Activated CD4-positive, CD25-positive, alpha-beta regulatory T cell treated with anti-CD3 and anti-CD28 coated beads, Interleukin-2, amount 50 U/mL, for 24 hours (primary cell): Measurements from ENCODE around the gene ITGA3.

Experiments used
- ATAC-seq, 2 donors: fragments of 150-1000 bp; cut with Tn5 transposase; one replicate each; pipeline ENCODE4 v1.10.0; 2021; ENCODE audit warnings: mild to moderate bottlenecking in 1 of 2, moderate library complexity in 1 of 2

The ITGA3 gene

DNA sequence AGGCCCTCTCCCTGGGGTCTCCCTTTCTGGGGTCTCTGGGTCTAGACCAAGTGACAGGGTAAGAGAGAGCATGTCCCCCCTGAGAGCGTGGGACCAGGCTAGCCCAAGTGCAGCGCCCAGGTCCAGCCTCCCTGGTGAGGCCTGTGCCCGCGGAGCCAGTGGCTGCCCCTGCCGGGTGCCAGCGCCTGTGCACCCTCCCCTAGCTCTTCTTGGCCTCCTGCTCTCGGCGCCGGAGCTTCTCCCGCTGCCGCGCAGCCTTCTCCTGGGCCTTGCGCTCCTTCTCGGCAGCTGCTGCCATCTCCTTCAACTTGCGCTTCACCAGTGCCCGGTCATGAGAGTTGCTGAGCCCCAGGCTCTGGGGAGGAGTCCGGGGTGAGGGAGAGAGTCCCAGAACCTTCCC lies 56.8 kb downstream of the ITGA3 start:
- no peak for ATAC-seq

DNA sequence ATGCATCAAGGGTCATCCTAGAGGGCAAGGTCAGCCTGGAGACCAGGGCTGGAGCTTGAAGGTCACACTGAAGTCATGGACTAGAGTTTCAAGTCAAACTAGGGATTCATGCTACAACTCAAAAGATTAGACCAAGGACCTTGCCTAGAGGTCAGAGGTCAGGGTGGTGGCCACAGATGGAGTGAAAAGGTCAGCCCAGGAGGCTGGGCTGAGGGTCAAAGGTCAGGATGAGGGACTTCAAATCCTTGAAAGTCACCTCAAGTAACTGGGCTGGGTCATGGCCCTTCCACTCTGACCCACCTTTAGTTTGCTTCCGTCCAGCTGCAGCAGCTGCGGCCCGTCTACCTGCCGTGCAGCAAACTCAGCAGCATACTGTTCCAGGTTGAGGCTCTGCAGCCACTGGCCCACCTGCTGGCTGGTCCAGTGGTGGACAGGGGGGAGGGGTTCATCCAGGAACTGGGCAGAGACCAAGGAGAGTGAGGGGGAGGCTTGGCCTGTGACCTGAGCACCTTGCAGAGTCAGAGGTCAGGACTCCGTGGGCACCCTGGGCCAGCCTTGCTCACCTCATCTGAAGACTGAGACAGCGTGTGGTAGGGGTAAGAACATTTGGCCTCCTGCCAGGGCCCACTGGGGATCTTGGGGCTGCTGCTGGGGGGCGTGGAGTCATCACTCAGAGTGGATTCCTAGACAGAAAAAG lies 57.9 kb downstream of the ITGA3 start:
- ATAC-seq = no peak

DNA sequence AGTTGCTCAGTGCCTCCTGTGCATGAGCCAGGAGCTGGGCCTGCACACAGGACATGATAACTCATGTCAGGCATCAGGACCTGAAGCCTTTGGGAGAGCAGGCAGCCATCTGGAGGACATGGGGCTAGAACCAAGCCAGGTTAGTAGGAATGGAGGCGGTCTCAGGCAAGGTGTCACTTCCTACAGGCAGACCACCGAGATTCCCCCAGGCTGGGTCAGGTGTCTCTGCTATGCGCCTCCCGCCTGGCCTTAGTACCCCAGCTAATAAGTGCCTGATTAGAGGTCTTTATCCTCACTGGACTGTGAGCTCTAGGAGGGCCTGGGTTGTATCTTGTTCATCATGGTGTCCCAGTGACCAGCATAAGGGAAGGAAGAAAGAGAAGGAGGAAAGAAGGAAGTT lies 58.5 kb downstream of the ITGA3 start:
- ATAC-seq = no peak

DNA sequence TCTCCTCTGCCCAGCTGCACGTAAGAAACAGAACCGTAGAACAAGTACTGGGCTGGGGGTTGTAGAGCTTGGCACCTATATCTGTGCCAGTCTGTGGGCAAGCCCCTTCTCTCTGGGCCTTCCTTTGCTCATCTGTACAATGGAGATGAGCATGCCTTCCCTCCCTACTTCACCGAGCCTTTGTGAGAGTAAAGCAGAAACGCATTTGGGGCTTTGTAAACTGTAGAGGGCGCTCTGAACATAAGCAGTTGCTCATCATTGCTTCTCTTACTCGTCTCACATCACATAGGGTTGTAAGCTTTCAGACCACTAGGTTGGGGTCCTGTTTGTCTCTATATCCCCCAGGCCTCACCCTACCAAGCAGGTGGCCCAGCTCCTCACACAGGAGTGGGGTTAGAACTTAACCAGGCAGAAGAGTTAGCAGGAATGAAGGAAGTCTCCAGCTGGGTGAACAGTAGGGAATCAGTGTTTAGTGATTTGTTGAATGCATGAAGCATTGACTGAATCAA lies 59.0 kb downstream of the ITGA3 start:
- ATAC-seq = no peak

DNA sequence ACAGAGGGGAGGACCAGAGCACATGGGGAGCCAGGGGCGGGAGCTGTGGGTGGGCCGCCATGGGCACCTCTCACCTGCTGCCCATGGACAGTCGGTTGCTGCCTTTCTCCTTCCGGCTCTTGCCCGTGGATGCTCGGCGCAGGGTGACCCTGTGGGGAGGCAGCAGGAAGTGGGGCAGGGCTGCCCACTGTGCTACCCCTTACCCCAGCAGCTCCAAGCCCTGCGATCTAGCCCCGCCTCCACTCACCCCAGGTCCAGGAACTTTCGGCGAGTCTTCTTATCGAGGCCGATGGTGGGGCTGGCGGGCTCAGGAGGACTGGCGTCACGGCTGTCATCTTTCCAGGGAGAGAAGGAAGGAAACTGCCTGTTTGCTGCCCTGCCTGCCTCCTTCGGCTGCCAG lies 59.8 kb downstream of the ITGA3 start:
- ATAC-seq = no peak

DNA sequence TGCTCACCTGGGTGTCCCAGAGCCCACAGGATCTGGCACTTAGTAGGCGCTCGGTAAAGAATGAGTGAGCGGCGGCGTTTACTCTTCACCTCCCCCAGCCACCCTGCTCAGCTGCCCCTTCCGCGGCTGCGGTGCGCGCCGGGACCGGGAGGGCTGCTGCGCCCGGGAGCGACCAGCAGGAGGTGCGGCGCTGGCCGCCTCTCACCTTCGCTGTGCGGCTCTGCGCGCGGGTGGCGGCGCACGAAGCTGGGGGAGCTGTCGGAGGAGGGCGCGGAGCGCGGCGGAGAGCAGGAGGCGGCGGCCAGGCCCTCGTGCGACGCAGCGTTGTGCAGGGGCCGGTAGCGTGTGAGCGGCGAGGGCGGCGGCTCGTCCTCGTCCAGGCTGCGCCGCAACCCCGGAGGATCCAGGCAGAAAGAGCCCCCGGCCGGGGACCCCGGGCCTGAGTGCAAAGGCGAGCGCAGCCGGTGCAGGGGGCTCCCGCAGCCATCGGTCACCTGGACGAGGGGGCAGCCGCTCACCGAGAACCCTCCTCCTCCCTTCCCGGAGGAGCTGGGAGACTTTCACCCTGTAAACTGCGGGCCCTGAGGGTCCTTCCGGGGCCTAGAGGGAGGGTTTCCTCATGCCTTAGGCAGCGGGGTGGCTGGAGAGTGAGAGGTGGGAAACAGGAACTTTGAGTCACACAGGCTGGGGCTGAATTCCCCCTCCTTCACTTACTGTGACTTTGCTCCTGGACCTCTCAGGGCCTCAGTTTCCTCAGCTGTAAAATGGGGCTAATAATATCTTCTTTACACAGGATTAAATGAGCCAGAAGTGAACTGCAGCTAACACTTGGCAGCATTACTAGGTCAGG lies 61.5 kb downstream of the ITGA3 start:
- ATAC-seq = peak; percentile 89

DNA sequence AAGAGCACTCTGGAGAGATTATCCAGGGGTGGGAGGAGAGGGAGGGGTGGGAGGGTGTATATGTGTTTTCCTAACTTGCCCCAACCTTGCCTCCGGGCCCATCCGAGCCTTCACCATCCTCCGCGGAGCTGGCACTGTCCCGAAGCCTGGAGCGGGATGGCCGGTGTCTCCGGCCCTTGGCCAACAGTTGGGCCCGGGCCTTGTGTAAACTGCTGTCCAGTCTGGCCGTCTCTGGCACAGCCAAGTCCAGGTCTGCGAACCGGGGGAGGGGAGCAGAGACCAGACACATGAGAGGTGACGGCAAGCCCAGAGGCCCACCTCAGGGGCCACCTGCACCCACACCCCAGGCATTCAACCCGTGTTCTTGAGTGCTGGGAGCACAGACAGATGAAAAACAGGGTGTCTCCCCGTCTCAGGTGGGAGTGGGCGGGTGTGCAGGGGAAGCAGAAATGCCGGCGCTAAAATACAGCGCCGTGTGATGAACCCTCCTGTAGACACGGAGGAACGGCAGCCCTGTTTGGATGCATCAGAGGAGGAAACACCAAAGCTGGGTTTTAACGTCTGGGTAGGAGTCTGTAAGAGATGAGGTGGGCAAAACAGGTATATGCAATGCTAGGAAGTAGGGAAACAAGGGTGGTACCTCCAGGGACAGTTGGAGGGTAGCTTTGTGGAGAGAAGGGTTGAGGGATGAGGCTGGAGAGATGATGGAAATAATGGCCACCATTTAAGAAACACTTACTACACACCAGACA lies 62.3 kb downstream of the ITGA3 start:
- no peak for ATAC-seq

DNA sequence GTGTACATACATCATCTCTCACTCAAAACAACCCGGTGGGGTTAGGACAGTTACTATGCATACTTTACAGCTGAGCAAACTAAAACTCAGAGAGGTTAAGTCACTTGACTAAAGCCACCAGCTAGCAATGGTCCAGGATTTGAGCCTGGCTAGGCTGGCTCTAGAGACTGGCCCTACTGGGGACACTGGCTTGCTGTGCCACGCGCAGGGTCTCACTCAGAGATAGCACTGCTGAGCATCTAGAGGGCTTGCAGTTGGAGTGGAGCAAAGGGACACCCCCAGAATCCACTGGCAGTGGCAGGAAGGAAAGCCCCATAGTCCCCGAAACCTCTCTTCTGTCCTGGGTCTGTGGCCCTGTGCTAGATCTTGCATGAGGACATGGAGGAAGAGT lies 62.9 kb downstream of the ITGA3 start:
- ATAC-seq = no peak

DNA sequence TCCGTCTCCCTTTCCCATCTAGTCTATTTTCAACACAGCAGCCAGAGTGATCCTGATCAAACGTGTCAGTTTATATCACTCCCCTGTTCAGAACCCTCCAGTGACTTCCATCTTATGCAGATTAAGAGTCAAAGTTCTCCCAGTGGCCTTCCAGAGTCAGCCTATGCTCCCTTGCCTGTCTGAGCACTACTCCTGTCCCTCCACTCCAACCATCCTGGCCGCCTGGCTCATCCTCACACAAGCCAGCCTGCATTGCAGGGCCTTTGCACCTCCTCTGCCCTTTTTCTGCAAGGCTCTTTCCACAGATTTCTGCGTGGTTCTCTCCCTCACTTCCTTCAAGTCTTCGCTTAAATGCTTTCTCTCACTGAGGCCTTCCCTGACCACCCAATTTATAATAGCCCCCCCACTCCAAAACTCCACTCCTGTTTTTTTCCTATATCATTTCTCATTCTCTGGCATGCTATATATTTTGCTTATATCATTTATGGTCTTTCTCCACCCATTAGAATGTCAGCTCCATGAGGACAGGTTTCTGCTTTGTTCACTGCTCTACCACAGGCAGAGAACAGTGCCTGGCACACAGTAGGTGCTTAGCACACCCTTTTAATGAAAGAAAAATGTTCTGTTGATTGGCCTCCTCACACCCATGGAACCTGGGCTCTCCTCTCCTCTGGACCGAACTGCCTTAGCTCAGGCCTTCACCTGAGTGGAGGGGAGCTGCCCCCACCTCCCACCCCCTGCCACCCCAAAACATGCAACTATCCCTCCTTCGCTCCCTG lies 64.8 kb downstream of the ITGA3 start:
- no peak for ATAC-seq

DNA sequence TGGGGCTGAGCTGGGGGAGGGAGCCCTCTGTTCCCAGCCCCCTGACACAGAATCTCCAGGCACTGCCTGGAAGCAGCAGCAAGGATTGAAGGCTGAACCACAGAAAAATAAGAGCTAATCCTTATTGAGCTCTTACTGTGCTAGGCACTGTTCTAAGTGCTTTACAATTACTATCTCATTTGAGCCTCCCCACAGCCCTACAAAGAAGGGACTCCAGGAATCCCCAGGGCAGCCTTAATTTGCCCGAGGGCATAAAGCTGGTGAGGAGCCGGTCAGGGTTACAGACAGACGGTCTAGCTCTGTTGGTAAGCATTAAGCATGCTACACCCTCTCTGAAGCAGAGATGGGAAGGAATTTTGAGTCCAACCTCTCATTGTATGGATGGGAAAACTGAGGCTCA lies 67.0 kb downstream of the ITGA3 start:
- ATAC-seq = no peak

DNA sequence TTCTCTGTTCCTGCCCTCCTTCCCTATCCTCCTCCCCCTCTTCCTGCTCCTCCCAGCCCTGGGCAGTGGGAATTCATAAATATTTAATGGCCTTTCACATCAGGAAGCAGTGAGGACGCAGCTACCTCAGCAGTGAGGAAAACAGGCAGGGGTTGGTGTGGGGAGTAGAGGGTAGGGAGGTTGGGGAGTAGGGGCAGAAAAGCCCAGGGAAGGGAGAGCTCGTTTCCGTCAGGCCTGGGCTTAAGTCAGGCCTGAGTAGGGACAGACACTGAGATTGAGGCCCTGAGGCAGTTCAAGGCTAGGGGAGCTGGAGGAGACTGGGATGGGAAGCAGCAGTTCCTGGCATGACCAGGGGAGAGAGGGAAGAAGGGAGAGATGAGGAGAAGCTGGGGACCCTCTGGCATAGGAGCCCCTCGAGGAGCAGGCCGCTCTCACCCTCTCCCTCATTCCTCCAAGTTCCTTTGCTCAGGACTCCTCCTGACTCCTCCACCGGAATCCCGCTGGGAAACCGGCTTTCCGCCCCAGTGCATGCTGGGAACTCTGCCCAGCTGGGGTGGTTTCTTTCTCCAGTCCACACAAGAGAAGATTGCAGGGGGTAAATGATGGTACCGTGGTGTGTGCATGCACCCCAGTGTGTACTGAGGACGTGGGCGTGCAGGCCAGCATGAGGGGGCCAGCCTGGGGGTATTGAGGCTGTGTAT lies 67.9 kb downstream of the ITGA3 start:
- ATAC-seq = no peak

DNA sequence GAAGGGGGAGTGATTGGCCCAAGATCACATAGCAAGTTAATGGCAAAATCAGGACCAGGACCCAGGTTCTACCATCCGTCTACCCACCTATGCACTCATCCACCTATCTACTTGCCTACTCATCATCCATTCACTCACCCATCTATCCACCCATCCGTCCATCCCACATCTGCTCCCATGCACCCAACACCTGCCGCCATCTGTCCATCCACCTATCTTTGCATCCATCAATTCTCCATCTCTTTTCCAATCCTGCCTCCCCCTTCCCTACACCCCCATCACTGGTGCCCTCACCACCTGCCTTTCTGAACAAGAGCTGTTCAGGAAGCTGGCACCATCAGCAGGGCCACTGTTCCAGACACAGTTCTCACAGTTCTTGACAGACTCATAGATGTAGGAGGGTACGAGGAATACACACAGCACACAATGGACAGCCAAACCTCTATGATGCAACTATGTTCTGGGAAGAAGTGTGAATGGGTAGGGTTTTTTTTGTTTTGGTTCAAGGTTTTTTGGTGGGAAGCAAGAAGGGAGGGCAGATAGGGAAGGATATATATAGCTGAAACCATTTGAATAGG lies 69.6 kb downstream of the ITGA3 start:
- ATAC-seq = no peak

DNA sequence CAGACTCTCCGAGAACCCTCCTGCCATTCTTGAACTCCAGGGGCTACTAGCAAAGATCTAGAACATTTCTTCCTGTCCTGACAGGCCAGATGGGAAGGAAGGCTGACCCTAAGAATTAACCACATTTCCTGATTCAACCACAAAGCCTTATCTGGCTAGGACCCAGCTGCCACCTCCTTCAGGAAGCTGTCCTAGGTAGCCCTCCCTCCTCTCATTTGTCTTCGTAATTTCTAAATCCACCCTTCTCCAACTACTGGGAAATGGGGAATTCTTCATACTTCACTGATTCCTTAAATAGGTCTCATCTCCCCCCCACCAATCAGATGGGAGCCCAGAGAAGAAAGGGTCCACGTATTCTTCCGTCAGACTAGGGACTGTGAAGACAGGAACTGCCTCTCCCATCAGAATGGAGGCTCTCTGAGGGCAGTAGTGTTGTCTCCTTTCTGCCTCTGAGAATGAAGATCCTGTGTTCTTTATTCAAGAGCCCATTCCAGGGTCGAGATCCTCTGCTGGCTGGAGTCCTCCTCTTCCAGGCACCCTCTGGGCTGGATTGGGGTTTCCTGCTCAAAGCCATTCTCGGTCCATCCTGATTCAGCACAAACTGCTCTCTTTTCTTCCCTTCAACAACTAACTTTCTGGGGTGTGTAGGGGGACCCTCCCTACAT lies 71.9 kb downstream of the ITGA3 start:
- ATAC-seq = no peak

DNA sequence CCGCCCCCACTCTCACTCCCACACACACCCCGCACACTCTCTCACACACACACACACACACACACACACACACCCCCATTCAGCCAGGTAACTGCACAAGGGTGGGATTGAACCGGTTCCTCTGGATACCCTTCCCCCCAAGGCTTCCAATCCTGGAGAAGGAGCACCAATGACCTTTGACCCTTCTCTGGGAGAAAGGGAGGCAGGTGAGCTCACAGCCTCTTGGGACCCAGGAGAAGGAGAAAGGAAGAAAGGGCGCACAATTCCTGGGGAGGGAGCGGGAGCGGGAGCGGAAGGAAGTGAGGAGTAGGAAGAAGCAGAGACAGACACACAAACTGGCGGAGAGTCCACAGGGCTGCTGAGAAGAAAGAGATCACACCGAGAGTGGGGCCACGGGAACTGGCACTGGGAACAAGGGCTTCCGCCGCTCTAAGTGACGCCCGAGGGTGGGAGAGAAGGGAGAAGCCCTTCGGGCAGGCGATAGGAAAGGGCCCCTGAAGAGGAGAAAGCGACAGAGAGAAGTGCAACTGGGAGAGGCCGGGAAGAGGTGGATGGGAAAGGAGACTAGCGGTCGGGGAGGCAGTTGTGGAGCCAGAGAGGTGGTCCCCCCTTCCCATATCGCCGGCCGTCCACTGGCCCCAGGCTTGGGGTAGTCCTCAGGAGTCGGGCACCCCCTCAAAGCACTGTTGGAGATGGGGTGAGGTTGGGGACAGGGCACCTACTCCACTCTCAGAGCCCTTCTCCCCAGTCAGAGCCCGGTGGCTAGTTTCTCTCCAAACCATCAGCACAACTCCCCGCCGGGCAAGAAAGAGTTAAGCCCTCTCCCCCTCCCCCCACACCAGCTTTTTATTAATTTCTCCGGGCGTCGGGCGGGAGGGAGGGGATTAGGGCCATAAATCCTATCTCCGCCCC lies 72.8 kb downstream of the ITGA3 start:
- ATAC-seq = no peak

DNA sequence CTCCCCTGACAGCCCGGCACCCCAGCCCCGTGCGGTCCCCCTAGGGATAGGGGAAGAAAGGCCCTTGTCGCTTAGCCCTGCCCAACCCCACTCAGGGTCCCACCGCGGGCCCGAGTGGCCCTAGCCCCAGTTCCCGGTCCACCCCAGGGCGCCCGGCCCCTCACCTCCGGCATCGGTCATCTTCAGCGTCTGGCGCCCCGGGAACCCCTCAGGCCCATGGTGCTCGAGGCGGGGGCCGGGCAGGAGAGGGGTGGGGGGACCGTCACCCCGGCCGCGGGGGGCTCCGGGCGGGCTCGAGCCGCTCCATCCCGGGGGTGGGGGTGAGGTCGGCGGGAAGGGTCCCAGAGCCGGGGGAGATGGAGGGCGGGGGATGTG lies 73.4 kb downstream of the ITGA3 start:
- no peak for ATAC-seq

DNA sequence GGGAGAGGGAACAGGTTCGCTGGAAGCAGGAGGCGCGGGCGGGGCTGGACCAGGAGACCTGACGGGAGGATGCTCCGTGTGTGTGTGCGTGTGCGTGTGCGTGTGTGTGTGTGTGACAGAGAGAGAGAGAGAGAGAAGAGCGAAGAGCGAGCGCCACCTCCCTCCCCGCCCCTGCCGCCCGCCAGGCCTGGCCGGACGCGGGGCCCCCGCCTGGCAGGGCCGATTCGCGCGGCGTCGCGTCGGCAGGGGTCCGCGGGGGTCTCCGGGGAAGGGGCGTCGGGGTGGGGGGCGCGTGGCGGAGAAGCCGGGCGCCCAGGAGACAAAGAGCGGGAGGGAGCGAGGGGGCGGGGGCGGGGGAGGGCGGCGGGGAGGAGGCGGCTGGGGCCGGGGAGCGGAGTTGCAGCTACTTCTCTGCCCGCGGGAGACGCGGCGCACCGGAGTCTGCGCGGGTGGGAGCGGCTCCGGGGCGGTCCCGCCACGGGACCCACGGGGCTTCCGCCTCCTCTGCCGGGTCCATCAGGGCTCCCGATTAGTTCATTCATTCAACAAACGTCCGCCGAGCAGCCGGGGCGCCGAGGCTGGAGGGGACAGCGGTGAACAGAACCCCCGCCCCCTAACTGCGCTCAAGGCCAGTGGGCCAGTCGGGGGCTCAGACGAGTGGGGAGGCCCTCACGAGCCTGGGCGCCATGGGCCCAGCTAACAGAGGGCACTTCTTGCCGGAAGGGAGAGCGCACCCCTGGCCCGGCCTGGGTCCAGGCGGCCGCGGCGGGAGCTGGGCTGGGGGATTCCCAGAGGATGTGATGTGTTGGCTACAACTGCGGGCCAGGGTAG lies 74.0 kb downstream of the ITGA3 start, which contains the start of gene SAMD14:
TSS of gene SAMD14 (minus strand) at position 433 of the 831 bp plus-strand sequence. CDS start 5,201 bp downstream, outside the sequence.
- ATAC-seq = peak; percentile 46 to 54

DNA sequence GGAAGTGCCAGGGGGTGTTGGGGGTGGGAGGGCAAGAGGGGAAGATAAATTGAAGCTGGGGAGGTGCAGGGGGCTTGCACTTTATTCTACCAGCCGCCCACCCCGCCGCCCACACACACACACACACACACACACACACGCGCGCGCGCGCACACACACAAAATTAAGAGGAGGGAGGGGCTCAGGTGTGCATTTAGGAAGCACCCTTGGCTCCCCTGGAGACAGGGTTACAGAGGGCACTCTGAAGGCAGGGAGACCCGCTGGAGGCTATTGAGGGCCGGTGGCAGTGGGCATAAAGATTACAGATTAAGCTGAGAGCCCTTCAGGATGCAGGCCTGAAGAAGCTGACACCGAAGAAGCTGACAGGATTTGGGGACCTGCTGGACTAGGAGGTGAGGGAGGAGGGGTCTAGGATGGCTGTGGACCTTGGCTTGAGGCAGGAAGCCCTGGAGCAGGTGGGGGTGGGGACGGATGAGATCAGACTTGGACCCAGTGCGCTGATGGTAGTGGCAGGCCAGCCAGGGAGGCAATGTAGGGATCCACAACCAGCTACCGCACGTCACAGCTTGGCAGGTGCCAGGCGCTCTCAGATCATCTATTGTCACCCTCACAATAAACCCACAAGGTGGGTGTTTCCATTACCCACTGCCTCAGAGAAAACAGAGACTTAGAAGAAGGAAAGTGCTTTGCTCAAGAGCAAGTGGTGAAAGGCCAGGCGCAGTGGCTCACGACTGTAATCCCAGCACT lies 74.8 kb downstream of the ITGA3 start:
- no peak for ATAC-seq
